NCI-H1092 (cell line): ENCODE measurements around the gene ORM1.
"Not testable (repeated sequence)": the region's sequence is repeated elsewhere in the genome, so short reads cannot be mapped to it uniquely, and the experiment has no call there.

Experiments
- DNase-seq: peaks from one replicate; lab custom pipeline; 2025; lab: John Stamatoyannopoulos, UW

ORM1 gene

DNA sequence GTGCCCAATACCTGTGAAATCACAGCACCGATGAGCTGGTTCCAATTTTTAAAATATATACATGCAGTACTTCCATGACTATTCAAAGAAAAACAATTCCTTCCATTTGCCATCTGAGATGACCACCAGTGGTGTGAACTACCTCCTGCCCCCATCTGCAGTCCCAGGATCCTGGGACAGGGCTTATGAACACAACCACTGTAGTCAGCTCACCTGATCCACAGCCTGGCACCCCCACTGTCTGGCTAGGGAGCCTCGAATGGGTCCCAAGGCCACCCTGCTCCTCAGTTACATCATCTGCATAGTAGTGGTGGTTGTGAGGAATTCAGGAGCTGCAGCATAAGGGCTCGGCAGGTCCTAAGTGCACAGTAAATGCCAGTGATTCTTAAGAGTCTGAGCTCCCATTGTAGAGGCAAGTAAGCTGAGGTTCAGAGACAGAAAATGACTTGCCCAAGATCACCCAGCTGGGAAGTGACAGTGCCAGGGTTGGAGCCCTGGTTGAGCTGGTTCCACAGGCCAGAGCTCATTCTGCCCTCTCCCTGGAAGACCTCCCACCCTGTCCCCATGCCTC lies 2.9 kb downstream of the ORM1 start:
- not testable (repeated sequence) for DNase-seq

DNA sequence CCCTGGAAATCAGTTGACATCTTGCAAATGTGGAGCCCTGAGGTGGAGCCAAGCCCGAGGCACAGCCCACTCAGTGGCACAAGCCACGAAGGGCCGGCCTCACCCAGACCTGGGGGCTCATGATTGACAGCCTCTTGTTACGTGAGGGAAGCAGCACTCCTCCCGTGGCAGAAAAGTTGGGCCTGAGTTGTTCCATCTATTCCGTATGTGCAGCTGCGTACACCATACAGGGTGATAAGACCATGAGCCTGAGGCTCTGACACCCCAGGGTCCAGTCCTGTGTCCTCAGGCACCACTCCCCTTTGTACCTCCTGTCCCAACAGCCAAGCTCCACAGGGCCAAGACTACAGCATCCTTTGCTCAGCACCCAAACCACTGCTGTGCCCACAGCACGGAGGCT lies 4.9 kb downstream of the ORM1 start:
- no peak for DNase-seq

DNA sequence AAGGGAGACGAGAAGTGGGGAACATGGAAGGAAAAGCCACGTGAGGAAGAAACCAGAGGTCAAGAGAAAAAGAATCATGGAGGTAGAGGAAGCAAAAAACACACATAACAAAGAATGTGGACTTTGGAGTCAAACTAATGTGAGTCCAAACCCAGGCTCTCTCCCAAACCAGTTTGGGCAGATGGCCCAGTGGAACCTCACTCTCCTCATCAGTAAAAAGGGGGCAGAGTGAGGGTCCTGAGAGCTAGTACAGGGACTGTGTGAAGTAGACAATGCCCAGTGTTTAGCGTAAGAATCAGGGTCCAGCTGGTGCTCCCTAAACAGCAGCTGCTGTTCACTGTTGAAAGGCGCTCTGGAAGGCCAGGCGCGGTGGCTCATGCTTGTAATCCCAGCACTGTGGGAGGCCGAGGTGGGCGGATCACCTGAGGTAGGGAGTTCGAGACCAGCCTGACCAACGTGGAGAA lies 5.5 kb downstream of the ORM1 start:
- DNase-seq: not testable (repeated sequence)

DNA sequence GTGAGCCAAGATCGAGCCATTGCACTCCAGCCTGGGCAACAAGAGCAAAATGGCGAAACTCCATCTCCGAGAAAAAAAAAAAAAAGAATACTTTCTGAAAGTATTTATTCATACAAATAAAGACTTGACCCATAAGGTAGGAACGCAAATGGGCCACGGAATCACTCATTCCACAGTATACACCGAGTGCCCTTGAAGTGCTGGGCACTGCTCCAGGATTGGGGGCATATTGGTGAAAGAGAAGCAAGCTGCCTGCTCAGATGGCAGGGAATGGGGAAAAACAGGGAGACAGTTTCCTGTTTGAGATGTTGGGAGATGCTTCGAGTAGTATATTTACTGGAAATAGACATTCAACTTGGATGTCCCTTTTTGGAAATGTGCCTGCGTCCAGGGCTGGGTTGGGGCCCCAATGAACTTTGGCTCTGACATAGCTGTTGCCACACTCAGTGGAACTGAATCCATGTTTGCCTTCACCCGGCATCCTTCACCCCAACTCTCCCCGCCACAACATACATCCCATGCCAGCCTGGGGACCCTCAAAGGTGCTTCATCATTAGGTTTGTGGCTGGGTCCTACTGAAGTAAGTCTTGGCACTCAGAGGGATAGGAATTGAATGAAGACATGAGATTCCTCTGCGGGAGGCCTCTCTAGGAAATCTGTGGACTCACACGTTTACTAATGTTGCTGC lies 6.2 kb downstream of the ORM1 start:
- not testable (repeated sequence) for DNase-seq

DNA sequence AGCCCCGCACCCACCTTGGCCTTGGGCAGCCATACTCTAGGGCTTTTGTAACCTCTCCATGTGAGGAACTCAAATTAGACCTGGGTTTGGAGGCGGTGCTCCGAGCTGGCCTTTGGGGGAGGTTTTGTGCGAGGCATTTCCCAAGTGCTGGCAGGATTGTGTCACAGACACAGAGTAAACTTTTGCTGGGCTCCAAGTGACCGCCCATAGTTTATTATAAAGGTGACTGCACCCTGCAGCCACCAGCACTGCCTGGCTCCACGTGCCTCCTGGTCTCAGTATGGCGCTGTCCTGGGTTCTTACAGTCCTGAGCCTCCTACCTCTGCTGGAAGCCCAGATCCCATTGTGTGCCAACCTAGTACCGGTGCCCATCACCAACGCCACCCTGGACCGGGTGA lies 6.7 kb downstream of the ORM1 start, which contains the start of gene ORM2:
TSS of gene ORM2 (plus strand) at position 245 of the 398 bp plus-strand sequence. CDS start at position 281, 36 bp downstream.
- not testable (repeated sequence) for DNase-seq

DNA sequence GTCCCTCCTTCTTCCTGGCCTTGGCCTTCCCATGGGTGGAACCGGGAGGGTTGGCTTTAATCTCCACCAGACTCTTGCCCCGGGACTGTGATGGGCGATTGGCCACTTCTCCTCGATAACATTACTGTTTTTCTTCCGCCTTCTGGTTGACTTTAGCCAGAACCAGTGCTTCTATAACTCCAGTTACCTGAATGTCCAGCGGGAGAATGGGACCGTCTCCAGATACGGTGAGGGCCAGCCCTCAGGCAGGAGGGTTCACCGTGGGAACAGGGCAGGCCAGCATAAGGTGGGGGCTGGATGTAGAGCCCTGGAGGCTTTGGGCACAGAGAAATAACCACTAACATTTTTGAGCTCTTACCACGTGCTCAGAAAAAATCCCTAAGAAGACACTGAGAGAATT lies 7.7 kb downstream of the ORM1 start:
- DNase-seq: no peak

DNA sequence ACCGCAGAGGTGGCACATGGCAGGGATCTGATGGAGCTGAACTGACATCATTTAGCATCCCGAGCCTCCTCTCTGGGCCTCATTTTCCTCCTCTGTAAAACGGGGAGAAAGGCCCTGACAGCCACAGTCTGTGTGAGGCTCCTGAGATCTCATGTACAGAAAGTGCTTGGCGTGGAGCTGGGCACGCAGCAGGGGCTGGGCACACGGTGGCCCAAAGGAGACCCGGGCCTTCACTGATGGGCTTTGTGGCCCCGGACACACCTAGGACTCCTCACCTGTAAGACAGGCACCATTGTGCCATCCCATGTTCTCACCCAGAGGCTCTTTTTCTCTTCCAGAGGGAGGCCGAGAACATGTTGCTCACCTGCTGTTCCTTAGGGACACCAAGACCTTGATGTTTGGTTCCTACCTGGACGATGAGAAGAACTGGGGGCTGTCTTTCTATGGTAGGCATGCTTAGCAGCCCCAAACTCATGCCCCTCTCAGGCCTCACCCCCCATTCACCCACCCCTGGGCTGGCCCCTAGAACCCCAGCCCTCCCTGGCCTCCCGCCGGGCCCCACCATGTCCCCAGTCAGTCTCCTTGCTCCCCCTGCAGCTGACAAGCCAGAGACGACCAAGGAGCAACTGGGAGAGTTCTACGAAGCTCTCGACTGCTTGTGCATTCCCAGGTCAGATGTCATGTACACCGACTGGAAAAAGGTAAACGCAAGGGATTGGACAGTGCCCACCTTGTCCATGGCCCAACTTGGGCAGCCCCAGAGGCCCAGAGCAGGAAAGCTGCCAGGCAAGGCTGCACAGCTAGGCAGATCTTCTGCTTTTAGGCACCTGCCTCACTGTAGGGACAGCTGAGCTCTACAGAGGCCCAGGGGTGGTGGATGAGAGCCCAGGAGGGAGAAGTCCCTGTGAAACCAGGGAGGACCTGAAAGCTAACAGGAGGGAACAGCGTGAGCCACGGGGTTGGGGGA lies 8.6 kb downstream of the ORM1 start:
- DNase-seq: not testable (repeated sequence)

DNA sequence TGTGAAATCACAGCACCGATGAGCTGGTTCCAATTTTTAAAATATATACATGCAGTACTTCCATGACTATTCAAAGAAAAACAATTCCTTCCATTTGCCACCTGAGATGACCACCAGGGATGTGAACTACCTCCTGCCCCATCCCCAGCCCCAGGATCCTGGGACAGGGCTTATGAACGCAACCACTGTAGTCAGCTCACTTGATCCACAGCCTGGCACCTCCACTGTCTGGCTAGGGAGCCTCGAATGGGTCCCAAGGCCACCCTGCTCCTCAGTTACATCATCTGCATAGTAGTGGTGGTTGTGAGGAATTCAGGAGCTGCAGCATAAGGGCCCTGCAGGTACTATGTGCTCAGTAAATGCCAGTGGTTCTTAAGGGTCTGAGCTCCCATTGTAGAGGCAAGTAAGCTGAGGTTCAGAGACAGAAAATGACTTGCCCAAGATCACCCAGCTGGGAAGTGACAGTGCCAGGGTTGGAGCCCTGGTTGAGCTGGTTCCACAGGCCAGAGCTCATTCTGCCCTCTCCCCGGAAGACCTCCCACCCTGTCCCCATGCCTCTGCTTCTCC lies 9.7 kb downstream of the ORM1 start:
- not testable (repeated sequence) for DNase-seq

DNA sequence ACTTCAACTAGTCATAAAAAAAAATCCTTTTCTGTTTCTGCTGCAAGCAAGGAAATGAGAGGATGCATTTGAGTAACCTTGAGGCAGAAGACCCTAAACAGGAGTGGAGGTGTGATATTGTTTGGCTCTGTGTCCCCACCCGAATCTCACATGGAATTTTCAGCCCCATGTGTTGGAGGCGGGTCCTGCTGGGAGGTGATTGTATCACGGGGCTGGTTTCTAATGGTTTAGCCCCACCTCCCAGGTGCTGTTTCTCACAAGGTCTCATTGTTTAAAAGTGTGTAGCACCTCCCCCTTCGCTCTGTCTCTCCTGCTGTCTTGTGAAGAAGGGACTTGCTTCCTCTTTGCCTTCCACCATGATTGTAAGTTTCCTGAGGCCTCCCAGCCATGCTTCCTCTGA lies 10.8 kb downstream of the ORM1 start:
- DNase-seq: not testable (repeated sequence)

DNA sequence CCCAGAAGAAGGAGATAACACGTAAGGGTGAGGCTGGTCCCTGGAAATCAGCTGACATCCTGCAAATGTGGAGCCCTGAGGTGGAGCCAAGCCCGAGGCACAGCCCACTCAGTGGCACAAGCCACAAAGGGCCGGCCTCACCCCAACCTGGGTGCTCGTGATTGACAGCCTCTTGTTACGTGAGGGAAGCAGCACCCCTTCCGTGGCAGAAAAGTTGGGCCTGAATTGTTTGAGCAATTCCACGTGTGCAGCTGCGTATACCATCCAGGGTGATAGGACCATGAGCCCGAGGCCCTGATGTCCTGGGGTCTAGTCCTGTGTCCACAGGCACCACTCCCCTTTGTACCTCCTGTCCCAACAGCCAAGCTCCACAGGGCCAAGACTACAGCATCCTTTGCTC lies 11.6 kb downstream of the ORM1 start:
- DNase-seq: no peak

DNA sequence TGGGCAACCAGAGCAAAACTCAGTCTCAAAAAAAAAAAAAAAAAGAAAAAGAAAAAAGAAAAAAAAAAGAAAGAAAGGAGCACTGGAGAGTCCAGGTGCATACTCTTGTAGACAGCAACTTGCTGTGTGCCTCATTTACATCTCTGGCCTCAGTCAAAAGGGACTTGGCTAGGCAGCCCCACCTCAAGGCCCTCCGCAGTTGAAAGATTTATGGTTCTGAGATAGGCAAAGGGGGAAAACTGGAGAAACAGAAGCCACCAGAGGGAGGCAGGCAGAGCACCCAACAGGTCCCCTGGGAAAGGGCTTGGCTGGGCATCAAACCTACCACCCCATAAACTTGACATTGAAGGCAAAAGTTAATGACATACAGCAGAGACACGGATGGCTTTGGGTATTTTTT lies 12.8 kb downstream of the ORM1 start:
- no peak for DNase-seq

DNA sequence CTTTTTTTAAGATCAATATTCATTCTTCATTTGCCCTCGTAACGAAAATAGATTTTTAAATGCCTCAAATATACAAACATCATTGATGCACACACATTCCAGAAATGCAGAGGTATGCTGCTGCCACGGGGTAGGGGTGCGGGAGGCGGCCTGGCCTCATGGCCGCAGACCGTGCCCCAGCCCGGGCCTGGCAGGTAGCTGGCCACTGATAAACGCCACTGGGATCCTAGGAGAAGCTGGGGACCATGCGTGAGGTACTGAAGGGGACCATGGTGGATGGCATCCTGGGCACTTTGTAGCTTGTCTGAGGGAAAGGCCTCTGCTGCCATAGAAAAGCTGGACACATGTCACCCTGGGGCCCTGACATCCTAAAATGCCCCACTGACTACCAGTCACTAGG lies 13.3 kb downstream of the ORM1 start:
- no peak for DNase-seq

DNA sequence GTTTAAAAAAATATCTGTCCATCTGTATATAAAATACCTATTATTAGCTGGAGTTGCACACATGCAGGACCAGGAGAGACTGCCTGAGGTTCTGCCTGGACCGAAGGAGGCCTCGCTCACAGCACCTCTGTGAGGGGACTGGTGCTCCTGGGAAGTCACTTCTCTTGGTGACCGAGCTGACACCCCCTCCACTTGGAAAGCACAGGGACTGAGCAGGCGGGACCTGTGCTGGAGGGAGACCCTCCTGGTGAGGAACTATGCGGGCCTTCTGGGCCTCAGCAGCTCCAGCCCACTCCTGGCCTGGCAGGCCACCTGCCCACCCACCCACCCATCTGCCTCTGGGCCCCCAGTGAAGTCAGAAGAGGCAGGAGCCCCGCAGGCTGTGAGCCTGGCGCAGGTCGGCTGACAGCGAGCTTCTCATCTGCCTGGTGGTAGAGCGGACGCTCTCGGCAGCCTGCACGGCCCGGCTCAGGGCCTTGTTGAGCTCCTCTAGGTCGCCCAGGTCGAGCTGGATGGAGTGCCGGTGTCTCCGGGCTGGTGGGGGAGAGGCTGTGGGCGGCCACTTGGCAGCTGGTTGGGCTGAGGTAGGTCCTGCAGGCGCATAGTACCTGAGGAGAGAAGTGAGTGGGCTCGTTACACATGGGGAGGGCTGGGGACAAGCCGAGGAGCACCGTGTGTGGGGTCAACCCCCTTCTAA lies 13.9 kb downstream of the ORM1 start:
- DNase-seq: no peak

DNA sequence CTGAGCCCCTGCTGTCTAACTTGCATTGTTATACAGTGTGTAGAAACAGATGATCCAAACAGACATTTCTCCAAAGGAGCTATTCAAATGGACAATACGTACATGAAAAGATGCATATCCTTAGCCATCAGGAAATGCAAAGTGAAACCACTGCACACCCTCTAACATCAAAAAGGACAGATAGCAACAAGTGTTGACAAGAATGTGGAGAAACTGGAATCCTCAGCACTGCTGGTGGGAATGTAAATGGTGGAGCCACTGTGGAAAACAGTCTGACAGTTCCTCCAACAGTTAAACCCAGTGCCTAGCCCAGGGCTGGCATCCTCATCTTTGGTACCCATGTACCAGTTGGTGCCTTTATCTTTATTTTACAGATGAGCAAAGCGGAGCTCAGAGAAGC lies 15.3 kb downstream of the ORM1 start:
- no peak for DNase-seq

DNA sequence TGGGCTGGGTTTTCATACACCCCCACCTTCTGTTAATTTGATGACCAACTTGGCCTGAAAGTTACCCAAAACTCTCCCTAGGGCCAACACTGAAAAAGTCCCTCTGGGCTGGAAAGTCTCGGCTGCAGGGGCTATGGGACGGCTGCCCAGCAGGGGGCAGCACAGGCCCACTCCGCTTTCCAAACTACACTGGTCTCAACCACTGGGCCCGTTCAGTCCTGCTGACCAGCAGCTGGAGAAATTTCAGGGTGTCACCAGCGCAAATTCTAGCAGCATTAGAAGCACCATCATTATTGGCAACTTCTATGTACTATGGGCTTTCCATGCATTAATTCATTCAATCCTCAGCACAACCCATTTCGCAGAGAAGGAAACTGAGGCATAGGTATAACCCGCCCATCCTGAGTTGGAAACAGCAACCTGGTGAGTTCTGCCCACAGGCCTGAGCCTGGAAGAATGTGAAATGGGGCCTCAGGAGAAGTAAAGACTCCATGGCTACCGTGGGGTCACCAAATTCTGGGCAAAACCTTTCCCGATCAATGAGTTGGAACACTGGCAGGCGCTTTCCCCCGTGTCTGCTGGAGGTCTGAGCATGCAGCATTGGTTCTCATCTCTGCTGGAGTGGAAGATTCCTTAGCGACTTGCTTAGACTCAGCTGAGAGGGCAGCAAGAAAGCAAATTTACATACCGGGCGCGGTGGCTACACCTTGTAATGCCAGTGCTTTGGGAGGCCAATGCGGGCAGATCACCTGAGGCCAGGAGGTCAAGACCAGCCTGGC lies 16.4 kb downstream of the ORM1 start:
- peak; percentile 27 for DNase-seq

DNA sequence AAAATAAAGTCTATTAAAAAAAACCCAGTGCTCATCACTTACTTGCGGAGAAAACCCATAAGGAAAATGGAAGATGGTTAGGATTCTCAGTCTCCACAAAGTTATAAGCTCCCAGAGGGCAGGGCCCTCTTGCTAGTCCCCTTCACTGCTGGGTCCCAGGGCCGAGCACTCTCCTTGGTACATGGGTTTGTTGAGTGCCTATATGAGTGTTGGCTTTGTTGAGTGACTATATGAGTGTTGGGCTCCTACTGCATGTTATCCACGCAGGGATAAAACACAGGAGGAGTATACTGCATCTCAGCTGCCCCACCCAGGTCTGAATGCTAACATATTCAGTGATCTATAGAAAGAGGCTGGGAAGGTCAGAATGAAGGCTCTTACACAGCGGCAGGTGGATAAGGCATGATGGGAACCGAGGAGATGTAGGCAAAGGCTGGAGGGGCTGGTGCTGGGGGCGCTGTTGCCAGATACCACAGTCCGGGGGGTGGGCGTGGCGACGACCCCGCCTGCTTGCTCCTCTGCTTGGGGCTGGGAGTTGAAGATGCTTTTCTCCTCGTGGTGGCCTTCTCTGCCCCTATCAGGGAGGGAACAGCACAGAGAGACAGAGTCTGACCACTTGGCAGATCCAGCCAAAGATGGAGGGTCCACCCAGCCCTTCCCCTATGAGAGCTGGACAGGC lies 18.4 kb downstream of the ORM1 start:
- no peak for DNase-seq

DNA sequence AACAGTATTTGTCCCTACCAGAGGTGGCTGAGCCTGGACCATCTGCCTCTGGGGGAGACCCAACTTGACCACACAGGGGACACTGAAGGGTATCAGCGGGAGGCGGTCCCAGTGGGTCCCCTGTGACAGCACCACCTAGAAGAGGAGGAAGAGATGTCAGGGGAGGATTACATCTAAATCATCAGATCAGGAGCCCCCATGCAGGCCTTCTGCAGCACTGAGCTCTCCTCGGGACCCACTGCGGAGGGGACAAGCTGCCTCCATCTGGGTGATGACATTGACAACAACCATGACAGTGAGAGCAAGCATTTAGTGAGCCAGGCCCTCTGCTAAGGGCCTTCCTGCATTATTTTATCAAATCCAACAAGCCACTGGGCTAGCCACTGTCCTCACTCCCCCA lies 19.1 kb downstream of the ORM1 start:
- DNase-seq: no peak

DNA sequence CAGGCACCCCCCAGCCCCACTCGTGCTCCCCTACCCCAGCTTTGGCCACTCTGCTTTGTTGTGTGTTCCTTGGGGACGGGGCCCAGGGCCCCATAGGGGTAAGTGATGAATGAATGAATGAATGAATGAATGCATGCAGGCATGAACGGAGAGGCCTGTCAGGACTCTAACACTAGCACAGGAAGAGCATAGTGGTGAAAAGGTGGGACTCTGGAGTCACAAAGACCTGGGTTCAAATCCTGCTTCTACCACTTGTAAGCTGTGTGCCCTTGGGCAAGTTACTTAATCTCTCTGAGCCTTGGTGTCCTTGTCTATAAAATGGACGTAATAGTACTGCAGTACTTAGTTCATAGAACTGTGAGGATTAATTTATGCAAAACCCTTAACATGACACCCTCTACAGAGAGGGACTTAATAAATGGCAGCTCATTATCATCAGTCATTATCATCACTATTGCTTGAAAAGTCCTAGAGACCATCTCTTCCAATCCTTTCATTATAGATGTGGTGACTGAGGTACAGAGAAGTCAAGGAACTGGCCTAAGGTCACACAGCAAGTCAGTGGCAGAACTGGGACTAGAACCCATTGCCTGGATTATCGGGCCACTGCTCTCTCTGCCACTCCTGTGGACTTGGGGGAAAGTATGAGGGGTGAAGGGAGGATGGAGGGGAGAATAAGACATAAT lies 20.0 kb downstream of the ORM1 start:
- no peak for DNase-seq

DNA sequence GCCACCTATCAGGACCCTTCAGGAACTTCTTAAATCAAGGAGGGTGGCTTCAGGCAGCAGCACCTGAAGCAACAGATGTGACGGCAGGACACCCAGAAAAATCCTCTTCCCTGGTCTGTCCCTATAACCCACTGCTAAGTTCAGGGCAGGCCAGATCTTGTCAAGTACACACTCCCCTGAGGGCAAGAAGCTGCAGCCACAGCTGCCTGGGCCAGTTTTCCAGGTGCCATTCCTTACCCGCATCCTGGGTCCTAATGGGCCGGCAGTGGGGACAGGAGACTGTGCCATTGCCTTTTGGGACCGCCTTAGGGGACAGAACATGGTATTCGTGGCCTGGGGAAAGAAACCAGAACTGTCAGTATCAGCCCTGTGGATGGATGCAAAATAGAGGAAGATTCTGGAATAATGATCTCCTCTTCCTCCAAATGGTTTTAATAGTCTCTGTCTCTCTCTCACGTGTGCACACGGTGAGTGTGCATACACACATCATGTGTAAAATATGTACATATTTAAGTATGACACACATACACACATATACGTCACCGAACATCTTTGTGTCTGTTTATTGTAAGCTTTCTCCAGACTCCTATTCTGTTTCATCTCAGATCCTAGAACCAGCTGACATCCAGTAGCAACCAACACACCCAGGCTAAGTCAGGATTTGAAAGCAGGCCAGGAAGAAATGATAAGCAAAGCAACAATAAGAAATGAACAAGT lies 20.7 kb downstream of the ORM1 start:
- no peak for DNase-seq
